Measurements from ENCODE around the gene ZAP70. TPM values are rescaled to one million over a fixed set of nuclear protein-coding genes. Genes with fewer than 3 reads are reported as not detected.

ZAP70 gene
- total RNA-seq, 1 experiment from 2014 or later: not detected

DNA sequence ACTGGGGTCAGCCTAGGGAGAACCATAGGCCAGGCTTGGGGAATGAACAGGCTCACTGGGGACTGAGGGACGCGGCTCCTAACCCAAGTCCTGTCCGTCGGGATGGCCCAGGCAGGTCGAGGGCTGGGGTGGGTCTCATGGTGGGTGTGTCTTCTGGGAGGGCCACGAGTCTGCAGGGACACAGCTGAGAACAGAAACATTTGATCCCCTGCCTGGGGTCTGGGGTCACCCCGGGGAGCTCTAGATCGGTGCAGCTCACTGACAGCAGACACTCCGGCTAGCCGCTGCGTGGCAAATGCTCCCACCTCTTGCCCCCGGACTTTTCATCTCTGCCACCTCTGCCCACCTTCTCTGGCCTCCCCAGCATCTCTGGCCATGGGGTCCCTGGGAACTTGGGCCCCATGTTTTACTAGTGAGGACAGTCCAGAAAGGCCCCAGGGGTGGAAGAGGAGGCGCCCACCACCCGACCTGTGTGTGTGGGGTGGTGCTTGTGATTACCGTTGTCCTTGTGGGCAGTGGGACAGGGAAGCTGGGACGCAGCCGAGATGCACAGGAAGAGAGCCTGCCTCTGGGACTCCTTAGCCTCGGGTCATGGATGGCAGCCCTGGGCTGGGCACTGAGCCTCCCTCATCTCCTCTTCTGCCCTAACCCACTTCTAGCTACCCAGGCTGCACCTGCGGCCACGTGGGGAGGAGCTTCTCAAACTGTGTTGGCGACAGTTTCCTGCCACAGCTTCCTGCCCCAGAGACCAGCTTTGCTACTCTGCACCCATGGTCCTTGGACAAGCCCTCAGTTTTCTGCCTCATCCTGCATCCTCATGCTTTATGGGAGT, 4.9 kb downstream of the ZAP70 start:
- POLR2A ChIA-PET (ENCODE audit: unreplicated experiment): no interaction called here
- H3K36me3 ChIP-seq (ENCODE audit: low read depth): no peaks in the 10 kb centered on the region
- H3K79me2 ChIP-seq (ENCODE audit: low read depth): no peaks in the 10 kb centered on the region
- no peaks in the 10 kb centered on the region for H3K9me3 ChIP-seq (ENCODE audit: insufficient read depth, low read depth)
- no peaks in the 10 kb centered on the region for H4K20me1 ChIP-seq (ENCODE audit: insufficient read depth)
- CTCF ChIA-PET: no interaction called here
- H3K27me3 ChIP-seq (ENCODE audit: insufficient read depth, low read depth): peaks cover 15% of the 10 kb centered on the region; the same call in 1 of the 2 replicates
- no peak for DNase-seq
- no TSS peak for BruUV-seq (replicated peaks)
- no peak overlapping the region for H3K4me3 ChIP-seq
- H3F3A ChIP-seq (ENCODE audit: insufficient read depth, low read depth): no peaks in the 10 kb centered on the region
- intact Hi-C loops (cut with micrococcal nuclease; ENCODE audit: unreplicated experiment): loop anchor here (10.0 kb wide), 1 partner anchor 887 kb away; the partner anchor contains the start of genes COA5 and UNC50
- no peak overlapping the region for H3K27ac ChIP-seq
- H3K4me1 ChIP-seq (replicated peaks; ENCODE audit: insufficient read depth): no peaks in the 10 kb centered on the region
- no peaks in the 10 kb centered on the region for H3K9me2 ChIP-seq (ENCODE audit: insufficient read depth)
- H2AFZ ChIP-seq: no peak overlapping the region
- no peak overlapping the region for H3K4me2 ChIP-seq
- TF ChIP-seq EZH2 (IDR thresholded peaks at IDR 0.05; ENCODE audit: low read depth): no peak
- TF ChIP-seq, protein P1, sequence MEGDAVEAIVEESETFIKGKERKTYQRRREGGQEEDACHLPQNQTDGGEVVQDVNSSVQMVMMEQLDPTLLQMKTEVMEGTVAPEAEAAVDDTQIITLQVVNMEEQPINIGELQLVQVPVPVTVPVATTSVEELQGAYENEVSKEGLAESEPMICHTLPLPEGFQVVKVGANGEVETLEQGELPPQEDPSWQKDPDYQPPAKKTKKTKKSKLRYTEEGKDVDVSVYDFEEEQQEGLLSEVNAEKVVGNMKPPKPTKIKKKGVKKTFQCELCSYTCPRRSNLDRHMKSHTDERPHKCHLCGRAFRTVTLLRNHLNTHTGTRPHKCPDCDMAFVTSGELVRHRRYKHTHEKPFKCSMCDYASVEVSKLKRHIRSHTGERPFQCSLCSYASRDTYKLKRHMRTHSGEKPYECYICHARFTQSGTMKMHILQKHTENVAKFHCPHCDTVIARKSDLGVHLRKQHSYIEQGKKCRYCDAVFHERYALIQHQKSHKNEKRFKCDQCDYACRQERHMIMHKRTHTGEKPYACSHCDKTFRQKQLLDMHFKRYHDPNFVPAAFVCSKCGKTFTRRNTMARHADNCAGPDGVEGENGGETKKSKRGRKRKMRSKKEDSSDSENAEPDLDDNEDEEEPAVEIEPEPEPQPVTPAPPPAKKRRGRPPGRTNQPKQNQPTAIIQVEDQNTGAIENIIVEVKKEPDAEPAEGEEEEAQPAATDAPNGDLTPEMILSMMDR (conservative IDR thresholded peaks at IDR 0.05): no peak

DNA sequence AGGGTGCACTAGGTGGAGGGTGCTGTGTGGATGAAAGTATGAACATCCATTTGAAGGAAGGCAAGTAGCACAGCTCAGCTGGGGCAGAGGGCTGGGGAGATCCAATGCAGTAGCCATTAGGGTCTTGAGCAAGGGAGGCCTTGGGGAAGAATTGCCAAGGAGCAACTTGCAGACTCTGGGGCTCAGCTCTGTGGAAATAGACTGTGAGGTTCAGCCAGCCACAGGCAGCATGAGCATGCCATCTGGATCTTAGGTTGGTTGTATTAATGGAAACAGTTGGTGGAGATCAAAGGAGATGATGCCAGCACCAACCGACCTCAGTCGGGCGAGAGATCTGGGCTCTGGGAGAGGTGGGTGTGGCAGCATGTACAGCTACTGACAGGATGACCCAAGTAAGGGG, 5.6 kb downstream of the ZAP70 start:
- H3K36me3 ChIP-seq (ENCODE audit: low read depth): no peaks in the 10 kb centered on the region
- no peaks in the 10 kb centered on the region for H3K9me2 ChIP-seq (ENCODE audit: insufficient read depth)
- intact Hi-C loops (cut with micrococcal nuclease; ENCODE audit: unreplicated experiment): loop anchor here (10.0 kb wide), 1 partner anchor 886 kb away; the partner anchor contains the start of genes COA5 and UNC50
- no peaks in the 10 kb centered on the region for H3F3A ChIP-seq (ENCODE audit: insufficient read depth, low read depth)
- ChIA-PET CTCF (no interaction called here), POLR2A (ENCODE audit: unreplicated experiment) (no interaction called here)
- DNase-seq: no peak
- TF ChIP-seq EZH2 (IDR thresholded peaks at IDR 0.05; ENCODE audit: low read depth): no peak
- TF ChIP-seq, protein P1 (conservative IDR thresholded peaks at IDR 0.05): no peak
- H4K20me1 ChIP-seq (ENCODE audit: insufficient read depth): no peaks in the 10 kb centered on the region
- H3K4me2 ChIP-seq: no peak overlapping the region
- no peak overlapping the region for H3K27ac ChIP-seq
- H3K4me1 ChIP-seq (replicated peaks; ENCODE audit: insufficient read depth): no peaks in the 10 kb centered on the region
- H3K4me3 ChIP-seq: no peak overlapping the region
- BruUV-seq (replicated peaks): no TSS peak
- H2AFZ ChIP-seq: no peak overlapping the region
- H3K79me2 ChIP-seq (ENCODE audit: low read depth): no peaks in the 10 kb centered on the region
- H3K9me3 ChIP-seq (ENCODE audit: insufficient read depth, low read depth): no peaks in the 10 kb centered on the region
- peaks cover 15% of the 10 kb centered on the region; the same call in 1 of the 2 replicates for H3K27me3 ChIP-seq (ENCODE audit: insufficient read depth, low read depth)

DNA sequence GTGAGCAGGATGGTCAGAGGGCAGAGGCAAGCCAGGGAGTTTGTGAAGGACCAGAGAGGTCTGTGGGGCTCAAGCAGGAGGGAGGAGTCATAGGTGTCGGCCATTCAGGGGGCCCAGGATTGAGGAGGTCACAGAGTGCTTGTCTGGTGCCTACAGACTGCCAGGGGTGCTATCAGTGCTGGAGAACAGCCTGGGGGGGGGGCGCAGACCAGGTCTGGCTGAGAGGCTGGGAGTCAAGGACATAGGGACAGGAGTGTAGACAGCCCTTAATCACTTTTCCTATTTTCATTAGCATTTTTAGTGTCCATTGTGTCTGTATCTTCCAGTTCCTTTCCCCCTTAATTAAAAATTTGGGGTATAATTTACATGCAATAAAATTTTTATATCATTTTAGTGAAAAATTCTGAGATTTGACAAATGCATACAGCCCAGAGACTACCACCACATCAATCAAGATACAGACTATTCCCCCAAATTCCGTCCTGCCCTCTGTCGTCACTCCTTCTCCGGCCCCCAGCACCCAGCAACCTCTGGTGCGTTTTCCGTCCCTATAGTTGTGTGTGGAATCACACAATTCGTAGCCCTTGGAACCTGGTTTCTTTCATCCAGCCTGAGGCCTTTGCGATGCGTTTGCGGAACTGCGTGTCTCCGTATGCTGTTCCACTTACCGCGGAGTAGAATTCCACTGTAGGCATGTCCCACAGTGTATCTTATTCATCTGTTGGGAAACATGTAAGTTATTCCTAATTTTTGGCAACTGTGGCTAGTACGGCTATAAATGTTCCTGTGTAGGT, 6.2 kb downstream of the ZAP70 start:
- Histone ChIP-seq H3K4me3 (no peak overlapping the region), H3K36me3 (ENCODE audit: low read depth) (no peaks in the 10 kb centered on the region), H2AFZ (no peak overlapping the region), H3F3A (ENCODE audit: insufficient read depth, low read depth) (no peaks in the 10 kb centered on the region), H3K27me3 (ENCODE audit: insufficient read depth, low read depth) (peaks cover 15% of the 10 kb centered on the region; the same call in 1 of the 2 replicates), H3K4me2 (no peak overlapping the region), H3K9me3 (ENCODE audit: insufficient read depth, low read depth) (no peaks in the 10 kb centered on the region), H4K20me1 (ENCODE audit: insufficient read depth) (no peaks in the 10 kb centered on the region), H3K79me2 (ENCODE audit: low read depth) (no peaks in the 10 kb centered on the region), H3K9me2 (ENCODE audit: insufficient read depth) (no peaks in the 10 kb centered on the region), H3K27ac (no peak overlapping the region), H3K4me1 (replicated peaks; ENCODE audit: insufficient read depth) (no peaks in the 10 kb centered on the region)
- CTCF ChIA-PET: no interaction called here
- no TSS peak for BruUV-seq (replicated peaks)
- intact Hi-C loops (cut with micrococcal nuclease; ENCODE audit: unreplicated experiment): loop anchor here (10.0 kb wide), 1 partner anchor 885 kb away; the partner anchor contains the start of genes COA5 and UNC50
- TF ChIP-seq, protein P1 (conservative IDR thresholded peaks at IDR 0.05): no peak
- TF ChIP-seq EZH2 (IDR thresholded peaks at IDR 0.05; ENCODE audit: low read depth): no peak
- DNase-seq: no peak
- POLR2A ChIA-PET (ENCODE audit: unreplicated experiment): no interaction called here
